Smooth muscle cell (in vitro differentiated cells): ENCODE data around the gene TMEM135. TPM values are rescaled to one million over a fixed set of nuclear protein-coding genes. Genes with fewer than 3 reads are reported as not detected.
"Not testable (repeated sequence)": the region's sequence is repeated elsewhere in the genome, so short reads cannot be mapped to it uniquely, and the experiment has no call there.

ENCODE experiments used
- DNase-seq: peaks from one replicate; lab custom pipeline; 2025; ENCODE audit not compliant: unreplicated experiment; lab: John Stamatoyannopoulos, UW
- H2AFZ ChIP-seq: fragments of 200-600 bp; sonication (generic); 2 replicates; pipeline ENCODE4 v1.6.0; 2016; ENCODE audit warnings: antibody characterized with exemption, low read depth, mild to moderate bottlenecking
- H3F3A ChIP-seq: fragments of 200-600 bp; sonication (generic); 2 replicates; pipeline ENCODE4 v1.6.0; 2017; ENCODE audit warnings: antibody characterized with exemption, low read depth
- H3K27ac ChIP-seq: fragments of 200-600 bp; sonication (generic); 2 replicates; pipeline ENCODE4 v1.5.1; 2016; ENCODE audit warnings: low read depth, mild to moderate bottlenecking
- H3K27me3 ChIP-seq: fragments of 200-600 bp; sonication (generic); 2 replicates; pipeline ENCODE4 v1.6.1; 2016; ENCODE audit warnings: low read depth, mild to moderate bottlenecking
- H3K36me3 ChIP-seq: fragments of 200-600 bp; sonication (generic); 2 replicates; pipeline ENCODE4 v1.5.1; 2016; ENCODE audit warnings: low read depth
- H3K4me1 ChIP-seq: fragments of 200-600 bp; sonication (generic); 2 replicates; pipeline ENCODE4 v1.5.1; 2016; ENCODE audit warnings: low read depth
- H3K4me2 ChIP-seq: fragments of 200-600 bp; sonication (generic); 2 replicates; pipeline ENCODE4 v1.6.0; 2016; ENCODE audit warnings: mild to moderate bottlenecking
- H3K4me3 ChIP-seq: fragments of 200-600 bp; sonication (generic); 2 replicates; pipeline ENCODE4 v1.5.1; 2016; ENCODE audit warnings: mild to moderate bottlenecking
- H3K79me2 ChIP-seq: fragments of 200-600 bp; sonication (generic); 2 replicates; pipeline ENCODE4 v1.6.0; 2016; ENCODE audit warnings: low read depth, mild to moderate bottlenecking
- H3K9ac ChIP-seq: fragments of 200-600 bp; sonication (generic); 2 replicates; pipeline ENCODE4 v1.6.0; 2016; ENCODE audit warnings: low read depth
- H3K9me3 ChIP-seq: fragments of 200-600 bp; sonication (generic); replicated peaks from 2 replicates; pipeline ENCODE4 v1.5.1; 2016; ENCODE audit warnings: low read depth
- H4K20me1 ChIP-seq: fragments of 200-600 bp; sonication (generic); 2 replicates; pipeline ENCODE4 v1.6.0; 2016; ENCODE audit warnings: low read depth
- WGBS: methylation state at CpG from one replicate; pipeline ENCODE4 v1.1.7; 2016; ENCODE audit warnings: low lambda C conversion rate; 5-methylcytosine and 5-hydroxymethylcytosine counted together
- polyA plus RNA-seq: library from polyadenylated mRNA; unstranded; fragments of >200 nt; fragmentation: Nextera tagmentation; extraction: Ambion mirVana; gene quantifications from 2 replicates; pipeline ENCODE4 v1.2.1, GENCODE V29; 2016
- total RNA-seq: library from RNA; depleted of rRNA; stranded (reverse); fragments of >200 nt; gene quantifications from 2 replicates; pipeline ENCODE4 v1.2.3, GENCODE V29; 2014
- TF ChIP-seq, protein P1 (sequence below): fragments of 200-600 bp; sonication (generic); IDR thresholded peaks from 2 replicates; pipeline ENCODE4 v1.5.1; 2017; ENCODE audit warnings: borderline replicate concordance, mild to moderate bottlenecking, antibody characterized with exemption; ENCODE audit not compliant: insufficient read depth, poor library complexity, severe bottlenecking

The TMEM135 gene
- total and polyA plus RNA-seq, 2 experiments from 2014 or later = 12.4 to 21.7 TPM

DNA sequence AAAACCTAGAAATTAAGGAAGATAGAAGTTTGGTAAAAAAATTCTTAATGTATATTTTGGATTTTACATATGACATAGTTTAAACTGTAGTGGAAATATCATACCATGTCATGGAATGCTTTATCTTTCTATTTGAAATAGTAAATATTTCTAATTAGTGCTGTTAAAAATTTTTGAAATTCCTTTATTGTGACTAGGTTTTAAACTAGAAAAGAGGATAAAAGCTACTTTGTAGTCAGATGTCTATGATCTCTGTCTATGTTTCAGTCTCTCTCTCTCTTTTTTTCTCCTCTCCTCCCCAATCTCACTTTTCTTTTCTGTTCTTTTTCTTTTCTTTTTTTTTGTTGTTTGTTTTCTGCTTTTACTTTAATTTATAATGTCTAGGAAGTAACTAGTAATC lies 226.2 kb downstream of the TMEM135 start:
- no peaks in the 10 kb centered on the region for H3K36me3 ChIP-seq
- no peak overlapping the region for H2AFZ ChIP-seq
- no peak for DNase-seq
- no peaks in the 10 kb centered on the region for H3K27me3 ChIP-seq
- peaks cover 17% of the 10 kb centered on the region for H3K4me1 ChIP-seq
- TF ChIP-seq, protein P1, sequence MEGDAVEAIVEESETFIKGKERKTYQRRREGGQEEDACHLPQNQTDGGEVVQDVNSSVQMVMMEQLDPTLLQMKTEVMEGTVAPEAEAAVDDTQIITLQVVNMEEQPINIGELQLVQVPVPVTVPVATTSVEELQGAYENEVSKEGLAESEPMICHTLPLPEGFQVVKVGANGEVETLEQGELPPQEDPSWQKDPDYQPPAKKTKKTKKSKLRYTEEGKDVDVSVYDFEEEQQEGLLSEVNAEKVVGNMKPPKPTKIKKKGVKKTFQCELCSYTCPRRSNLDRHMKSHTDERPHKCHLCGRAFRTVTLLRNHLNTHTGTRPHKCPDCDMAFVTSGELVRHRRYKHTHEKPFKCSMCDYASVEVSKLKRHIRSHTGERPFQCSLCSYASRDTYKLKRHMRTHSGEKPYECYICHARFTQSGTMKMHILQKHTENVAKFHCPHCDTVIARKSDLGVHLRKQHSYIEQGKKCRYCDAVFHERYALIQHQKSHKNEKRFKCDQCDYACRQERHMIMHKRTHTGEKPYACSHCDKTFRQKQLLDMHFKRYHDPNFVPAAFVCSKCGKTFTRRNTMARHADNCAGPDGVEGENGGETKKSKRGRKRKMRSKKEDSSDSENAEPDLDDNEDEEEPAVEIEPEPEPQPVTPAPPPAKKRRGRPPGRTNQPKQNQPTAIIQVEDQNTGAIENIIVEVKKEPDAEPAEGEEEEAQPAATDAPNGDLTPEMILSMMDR = no peak
- peak overlapping the region; percentile 58 for H3K27ac ChIP-seq
- peaks cover 7% of the 10 kb centered on the region for H3K79me2 ChIP-seq
- no peak overlapping the region for H3K9ac ChIP-seq
- H3K9me3 ChIP-seq = no peaks in the 10 kb centered on the region
- H3F3A ChIP-seq = no peaks in the 10 kb centered on the region
- H3K4me2 ChIP-seq = peak overlapping the region; percentile 26
- no peak overlapping the region for H3K4me3 ChIP-seq
- H4K20me1 ChIP-seq = no peaks in the 10 kb centered on the region

DNA sequence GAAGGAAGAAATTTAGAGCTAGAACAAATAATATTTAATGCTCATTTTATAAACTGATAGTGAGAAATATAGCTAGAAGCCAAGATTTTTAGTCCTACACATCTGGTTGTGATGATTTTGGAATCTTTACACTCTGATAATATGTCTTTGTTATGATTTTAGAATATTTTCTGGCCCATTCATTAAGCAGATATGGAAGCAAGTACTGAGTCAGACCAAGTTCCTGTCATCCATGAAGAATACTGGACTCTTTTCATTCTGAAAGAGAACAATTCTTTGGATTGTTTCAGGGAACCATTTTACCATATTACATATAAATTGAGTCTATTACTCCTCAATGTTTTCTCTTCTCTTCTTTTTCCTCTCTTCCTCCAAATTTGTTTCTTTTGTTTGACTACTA lies 227.4 kb downstream of the TMEM135 start:
- Histone ChIP-seq H3K27ac (peak overlapping the region; percentile 58), H2AFZ (no peak overlapping the region), H3K9ac (no peak overlapping the region), H3K4me1 (peaks cover 17% of the 10 kb centered on the region), H3K9me3 (no peaks in the 10 kb centered on the region), H3K27me3 (no peaks in the 10 kb centered on the region), H3K4me2 (peak overlapping the region; percentile 26), H3K79me2 (peaks cover 7% of the 10 kb centered on the region), H3K36me3 (no peaks in the 10 kb centered on the region), H3K4me3 (no peak overlapping the region), H3F3A (no peaks in the 10 kb centered on the region), H4K20me1 (no peaks in the 10 kb centered on the region)
- no peak for DNase-seq
- TF ChIP-seq, protein P1 = no peak

DNA sequence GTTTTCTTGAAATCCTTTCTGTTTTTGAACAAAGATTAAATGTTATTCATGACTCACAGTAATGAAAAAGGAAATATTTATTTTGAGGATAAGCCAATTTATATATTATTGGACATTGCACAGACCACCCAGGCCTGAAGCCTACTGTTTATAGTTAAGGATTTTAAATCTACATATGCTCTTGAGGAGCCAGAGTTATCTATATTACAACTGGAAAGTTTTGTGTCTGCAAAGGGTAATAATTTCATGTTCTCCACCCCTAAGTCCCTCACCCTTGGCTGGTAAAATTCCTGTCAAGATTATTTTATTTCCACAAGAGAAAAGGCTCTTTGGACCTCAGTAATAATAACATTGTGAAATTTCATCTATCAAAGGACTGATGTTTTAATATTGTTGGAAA lies 228.2 kb downstream of the TMEM135 start:
- H3K4me2 ChIP-seq = peak overlapping the region; percentile 26

DNA sequence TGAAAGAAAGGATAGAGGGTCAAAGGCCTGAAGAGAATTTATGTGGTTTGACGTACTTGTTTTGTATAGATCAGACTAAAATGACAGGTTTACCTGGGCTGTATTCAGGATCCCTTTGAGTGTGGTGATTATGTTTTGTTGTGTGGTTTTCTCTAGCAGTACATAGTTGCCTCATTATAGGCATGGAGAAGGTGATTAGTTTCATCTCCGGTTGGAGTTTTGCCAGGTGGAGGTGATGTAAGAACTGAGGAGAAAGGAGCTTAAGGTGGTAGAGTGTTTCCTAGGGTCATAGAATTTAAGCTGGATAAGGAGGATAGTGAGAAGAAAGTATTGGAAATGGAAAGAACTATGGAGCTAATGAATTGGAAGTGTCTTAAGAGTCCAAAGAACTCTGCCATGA lies 229.0 kb downstream of the TMEM135 start:
- Histone ChIP-seq H2AFZ (no peak overlapping the region), H3K9ac (no peak overlapping the region), H4K20me1 (no peaks in the 10 kb centered on the region), H3K36me3 (no peaks in the 10 kb centered on the region), H3K27me3 (no peaks in the 10 kb centered on the region), H3K79me2 (peaks cover 10% of the 10 kb centered on the region), H3K4me1 (peaks cover 17% of the 10 kb centered on the region), H3K4me3 (no peak overlapping the region), H3F3A (no peaks in the 10 kb centered on the region), H3K9me3 (no peaks in the 10 kb centered on the region), H3K27ac (no peak overlapping the region), H3K4me2 (no peak overlapping the region)
- TF ChIP-seq, protein P1 = no peak
- DNase-seq = no peak
- WGBS = 88% methylated on average over 2 of the region's 2 CpGs

More for the DNA sequence above, 228.2 kb downstream of the TMEM135 start:
- H3F3A ChIP-seq = no peaks in the 10 kb centered on the region
- H2AFZ ChIP-seq = no peak overlapping the region
- H3K4me3 ChIP-seq = no peak overlapping the region
- TF ChIP-seq, protein P1 = no peak
- no peaks in the 10 kb centered on the region for H3K27me3 ChIP-seq
- no peak for DNase-seq
- no peaks in the 10 kb centered on the region for H4K20me1 ChIP-seq
- H3K79me2 ChIP-seq = peaks cover 10% of the 10 kb centered on the region
- H3K27ac ChIP-seq = peak overlapping the region; percentile 58
- H3K9ac ChIP-seq = no peak overlapping the region
- no peaks in the 10 kb centered on the region for H3K36me3 ChIP-seq
- no peaks in the 10 kb centered on the region for H3K9me3 ChIP-seq
- H3K4me1 ChIP-seq = peaks cover 17% of the 10 kb centered on the region

DNA sequence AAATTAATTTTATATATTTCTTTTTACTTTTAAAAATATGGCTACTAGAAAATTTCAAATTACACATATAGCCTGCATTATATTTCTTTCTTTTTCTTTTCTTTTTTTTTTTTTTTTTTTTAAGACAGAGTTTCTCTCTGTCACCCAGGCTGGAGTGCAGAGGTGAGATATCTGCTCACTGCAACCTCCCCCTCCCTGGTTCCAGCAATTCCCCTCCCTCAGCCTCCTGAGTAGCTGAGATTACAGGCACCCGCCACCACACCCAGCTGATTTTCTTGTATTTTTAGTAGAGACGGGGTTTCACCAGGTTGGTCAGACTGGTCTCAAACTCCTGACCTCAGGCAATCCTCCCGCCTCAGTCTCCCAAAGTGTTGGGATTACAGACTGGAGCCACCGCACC lies 234.2 kb downstream of the TMEM135 start:
- not testable (repeated sequence) for H3K27me3 ChIP-seq, H3K9ac ChIP-seq, H3K9me3 ChIP-seq, H2AFZ ChIP-seq, H3K4me2 ChIP-seq, H3K36me3 ChIP-seq, H3K4me1 ChIP-seq, H3K27ac ChIP-seq, H3K4me3 ChIP-seq, DNase-seq, H3F3A ChIP-seq
- Histone ChIP-seq H4K20me1 (peaks cover 11% of the 10 kb centered on the region), H3K79me2 (peaks cover 13% of the 10 kb centered on the region)
- 97% methylated on average over 4 of the region's 4 CpGs for WGBS
